Thyroid gland (tissue), 4 donors: ENCODE data around the gene GRIN2A.

ENCODE experiments used
- POLR2A ChIP-seq, 2 donors: fragments of 450-650 bp; IDR thresholded peaks; one replicate each; pipeline ENCODE4 v1.6.1; 2017; ENCODE audit warnings: antibody characterized with exemption in 2 of 2, mild to moderate bottlenecking in 2 of 2, moderate library complexity in 1 of 2
- TF ChIP-seq, protein P1 (sequence below), 6 experiments: fragments of 200-600 bp in 3 of 6; fragments of 450-650 bp in 3 of 6; sonication (generic) in 3 of 6; IDR thresholded peaks; one replicate each; pipeline ENCODE4 v1.5.1; 2016 to 2019; ENCODE audit warnings: antibody characterized with exemption in 6 of 6, mild to moderate bottlenecking in 2 of 6, inconsistent platforms in 1 of 6, moderate library complexity in 1 of 6

DNA sequence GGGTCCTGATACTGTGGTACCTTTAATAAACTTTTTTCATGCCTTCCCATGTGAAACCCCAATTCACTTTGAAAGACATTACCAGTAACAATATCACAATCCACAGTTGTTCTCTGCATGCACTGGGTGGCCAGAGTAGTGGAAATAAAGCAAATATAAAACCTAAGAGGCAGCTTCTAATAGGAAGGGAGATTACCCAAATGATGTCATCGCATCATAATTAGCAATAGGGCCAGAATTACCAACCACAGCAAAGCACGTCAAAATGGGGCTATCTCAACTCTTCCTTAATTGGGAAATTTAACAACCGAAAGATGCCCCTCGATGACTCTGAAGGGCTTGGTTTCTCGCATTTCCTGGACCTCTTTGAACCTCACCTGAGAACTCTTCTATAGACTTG lies 224.8 kb downstream of the GRIN2A start:
- TF ChIP-seq, protein P1, sequence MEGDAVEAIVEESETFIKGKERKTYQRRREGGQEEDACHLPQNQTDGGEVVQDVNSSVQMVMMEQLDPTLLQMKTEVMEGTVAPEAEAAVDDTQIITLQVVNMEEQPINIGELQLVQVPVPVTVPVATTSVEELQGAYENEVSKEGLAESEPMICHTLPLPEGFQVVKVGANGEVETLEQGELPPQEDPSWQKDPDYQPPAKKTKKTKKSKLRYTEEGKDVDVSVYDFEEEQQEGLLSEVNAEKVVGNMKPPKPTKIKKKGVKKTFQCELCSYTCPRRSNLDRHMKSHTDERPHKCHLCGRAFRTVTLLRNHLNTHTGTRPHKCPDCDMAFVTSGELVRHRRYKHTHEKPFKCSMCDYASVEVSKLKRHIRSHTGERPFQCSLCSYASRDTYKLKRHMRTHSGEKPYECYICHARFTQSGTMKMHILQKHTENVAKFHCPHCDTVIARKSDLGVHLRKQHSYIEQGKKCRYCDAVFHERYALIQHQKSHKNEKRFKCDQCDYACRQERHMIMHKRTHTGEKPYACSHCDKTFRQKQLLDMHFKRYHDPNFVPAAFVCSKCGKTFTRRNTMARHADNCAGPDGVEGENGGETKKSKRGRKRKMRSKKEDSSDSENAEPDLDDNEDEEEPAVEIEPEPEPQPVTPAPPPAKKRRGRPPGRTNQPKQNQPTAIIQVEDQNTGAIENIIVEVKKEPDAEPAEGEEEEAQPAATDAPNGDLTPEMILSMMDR (IDR thresholded peaks at IDR 0.05): no peak
- TF ChIP-seq POLR2A (IDR thresholded peaks at IDR 0.05): no peak
